ENCODE data around the gene CNGB1.
"Not testable (repeated sequence)": the region's sequence is repeated elsewhere in the genome, so short reads cannot be mapped to it uniquely, and the experiment has no call there.

The CNGB1 gene

DNA sequence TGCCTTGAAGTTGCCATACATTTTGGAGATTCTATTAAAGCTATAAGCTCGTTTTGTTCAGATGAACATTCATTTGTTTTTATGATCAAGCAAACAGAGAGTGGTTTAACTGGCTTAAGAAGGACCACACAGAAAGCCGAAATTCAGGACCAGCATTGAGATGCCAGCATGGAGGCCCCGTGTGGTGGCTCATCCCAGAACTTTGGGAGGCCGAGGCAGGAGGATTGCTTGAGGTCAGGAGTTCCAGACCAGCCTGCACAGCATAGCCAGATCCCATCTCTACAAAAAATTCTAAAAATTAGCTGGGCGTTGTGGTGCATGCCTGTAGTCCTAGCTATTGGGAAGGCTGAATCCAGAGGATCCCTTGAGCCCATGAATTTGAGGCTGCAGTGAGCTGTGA lies 122.7 kb downstream of the CNGB1 start:
- H3K4me1 ChIP-seq (ENCODE audit: insufficient read depth, low read length, severe bottlenecking) = no peaks in the 10 kb centered on the region
- H2AFZ ChIP-seq (ENCODE audit: low read length) = no peak overlapping the region
- no peaks in the 10 kb centered on the region for H3K79me2 ChIP-seq (ENCODE audit: insufficient read depth, low read length)
- no peaks in the 10 kb centered on the region for H3F3A ChIP-seq (ENCODE audit: insufficient read depth, low read length)
- peaks cover 3% of the 10 kb centered on the region; the same call in 1 of the 2 replicates for H3K27me3 ChIP-seq (ENCODE audit: insufficient read depth, low read length)
- H3K4me2 ChIP-seq (ENCODE audit: low read length) = no peak overlapping the region
- H3K27ac ChIP-seq (ENCODE audit: low read depth, low read length, poor library complexity, severe bottlenecking) = no peak overlapping the region
- no peaks in the 10 kb centered on the region for H3K9me3 ChIP-seq (ENCODE audit: low read length)
- no peak overlapping the region for H3K4me3 ChIP-seq (ENCODE audit: low read depth, low read length, poor library complexity, severe bottlenecking)
- no peaks in the 10 kb centered on the region for H3K36me3 ChIP-seq (ENCODE audit: insufficient read depth, low read length)
- no peaks in the 10 kb centered on the region for H3K9me2 ChIP-seq (ENCODE audit: low read depth, low read length)
- no peak overlapping the region for H3K9ac ChIP-seq (ENCODE audit: low read length)
- H4K20me1 ChIP-seq (ENCODE audit: insufficient read depth, low read length) = no peaks in the 10 kb centered on the region
- TF ChIP-seq, protein P1, sequence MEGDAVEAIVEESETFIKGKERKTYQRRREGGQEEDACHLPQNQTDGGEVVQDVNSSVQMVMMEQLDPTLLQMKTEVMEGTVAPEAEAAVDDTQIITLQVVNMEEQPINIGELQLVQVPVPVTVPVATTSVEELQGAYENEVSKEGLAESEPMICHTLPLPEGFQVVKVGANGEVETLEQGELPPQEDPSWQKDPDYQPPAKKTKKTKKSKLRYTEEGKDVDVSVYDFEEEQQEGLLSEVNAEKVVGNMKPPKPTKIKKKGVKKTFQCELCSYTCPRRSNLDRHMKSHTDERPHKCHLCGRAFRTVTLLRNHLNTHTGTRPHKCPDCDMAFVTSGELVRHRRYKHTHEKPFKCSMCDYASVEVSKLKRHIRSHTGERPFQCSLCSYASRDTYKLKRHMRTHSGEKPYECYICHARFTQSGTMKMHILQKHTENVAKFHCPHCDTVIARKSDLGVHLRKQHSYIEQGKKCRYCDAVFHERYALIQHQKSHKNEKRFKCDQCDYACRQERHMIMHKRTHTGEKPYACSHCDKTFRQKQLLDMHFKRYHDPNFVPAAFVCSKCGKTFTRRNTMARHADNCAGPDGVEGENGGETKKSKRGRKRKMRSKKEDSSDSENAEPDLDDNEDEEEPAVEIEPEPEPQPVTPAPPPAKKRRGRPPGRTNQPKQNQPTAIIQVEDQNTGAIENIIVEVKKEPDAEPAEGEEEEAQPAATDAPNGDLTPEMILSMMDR (IDR thresholded peaks at IDR 0.05; ENCODE audit: low read length) = no peak
- TF ChIP-seq EZH2 (IDR thresholded peaks at IDR 0.05; ENCODE audit: borderline replicate concordance, low read length) = no peak

GRCh38 chr16:57846931-57847330 lies 124.0 kb downstream of the CNGB1 start:
- not testable (repeated sequence) for H3K79me2 ChIP-seq (ENCODE audit: insufficient read depth, low read length); H3K9ac ChIP-seq (ENCODE audit: low read length); H2AFZ ChIP-seq (ENCODE audit: low read length); H3K4me3 ChIP-seq (ENCODE audit: low read depth, low read length, poor library complexity, severe bottlenecking); H3K36me3 ChIP-seq (ENCODE audit: insufficient read depth, low read length); H3K27me3 ChIP-seq (ENCODE audit: insufficient read depth, low read length); H4K20me1 ChIP-seq (ENCODE audit: insufficient read depth, low read length); H3F3A ChIP-seq (ENCODE audit: insufficient read depth, low read length); H3K27ac ChIP-seq (ENCODE audit: low read depth, low read length, poor library complexity, severe bottlenecking); H3K4me1 ChIP-seq (ENCODE audit: insufficient read depth, low read length, severe bottlenecking); H3K4me2 ChIP-seq (ENCODE audit: low read length); H3K9me2 ChIP-seq (ENCODE audit: low read depth, low read length); H3K9me3 ChIP-seq (ENCODE audit: low read length)

GRCh38 chr16:57846078-57846697 lies 124.7 kb downstream of the CNGB1 start:
- Histone ChIP-seq H3K9me2 (ENCODE audit: low read depth, low read length) (no peaks in the 10 kb centered on the region), H3F3A (ENCODE audit: insufficient read depth, low read length) (no peaks in the 10 kb centered on the region), H3K27ac (ENCODE audit: low read depth, low read length, poor library complexity, severe bottlenecking) (no peak overlapping the region), H3K4me3 (ENCODE audit: low read depth, low read length, poor library complexity, severe bottlenecking) (no peak overlapping the region), H3K4me2 (ENCODE audit: low read length) (no peak overlapping the region), H2AFZ (ENCODE audit: low read length) (no peak overlapping the region), H4K20me1 (ENCODE audit: insufficient read depth, low read length) (no peaks in the 10 kb centered on the region), H3K9ac (ENCODE audit: low read length) (no peak overlapping the region), H3K79me2 (ENCODE audit: insufficient read depth, low read length) (no peaks in the 10 kb centered on the region), H3K36me3 (ENCODE audit: insufficient read depth, low read length) (no peaks in the 10 kb centered on the region), H3K4me1 (ENCODE audit: insufficient read depth, low read length, severe bottlenecking) (no peaks in the 10 kb centered on the region), H3K9me3 (ENCODE audit: low read length) (no peaks in the 10 kb centered on the region), H3K27me3 (ENCODE audit: insufficient read depth, low read length) (peaks cover 3% of the 10 kb centered on the region; the same call in 1 of the 2 replicates)
- TF ChIP-seq EZH2 (IDR thresholded peaks at IDR 0.05; ENCODE audit: borderline replicate concordance, low read length) = no peak
- TF ChIP-seq, protein P1 (IDR thresholded peaks at IDR 0.05; ENCODE audit: low read length) = no peak

DNA sequence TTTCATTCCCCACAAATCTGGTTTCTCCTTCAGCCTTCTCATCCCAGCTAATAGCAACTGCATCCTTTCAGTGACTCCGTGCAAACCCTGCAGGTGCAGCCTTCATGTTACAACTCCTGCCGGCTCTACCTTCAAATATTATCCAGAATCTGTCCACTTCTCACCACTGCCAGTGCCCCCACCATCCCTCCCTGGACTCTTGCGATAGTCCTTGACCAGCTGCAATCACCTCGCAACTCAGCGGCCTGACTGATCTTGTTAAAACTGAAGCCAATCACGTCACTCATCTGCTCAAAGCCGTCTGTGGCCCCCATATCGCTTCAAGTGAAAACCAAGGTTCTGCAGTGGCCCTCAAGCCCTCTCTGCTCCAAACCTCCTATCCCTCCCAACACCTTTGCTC lies 125.8 kb downstream of the CNGB1 start:
- no peak for TF ChIP-seq EZH2 (IDR thresholded peaks at IDR 0.05; ENCODE audit: borderline replicate concordance, low read length)
- TF ChIP-seq, protein P1 (IDR thresholded peaks at IDR 0.05; ENCODE audit: low read length) = no peak

More for the DNA sequence above, 125.8 kb downstream of the CNGB1 start:
- Histone ChIP-seq H3K9me3 (ENCODE audit: low read length) (no peaks in the 10 kb centered on the region), H3K9me2 (ENCODE audit: low read depth, low read length) (no peaks in the 10 kb centered on the region), H3K79me2 (ENCODE audit: insufficient read depth, low read length) (no peaks in the 10 kb centered on the region), H3K27me3 (ENCODE audit: insufficient read depth, low read length) (peaks cover 3% of the 10 kb centered on the region; the same call in 1 of the 2 replicates), H2AFZ (ENCODE audit: low read length) (no peak overlapping the region), H3K36me3 (ENCODE audit: insufficient read depth, low read length) (no peaks in the 10 kb centered on the region), H4K20me1 (ENCODE audit: insufficient read depth, low read length) (no peaks in the 10 kb centered on the region), H3K9ac (ENCODE audit: low read length) (no peak overlapping the region), H3K4me1 (ENCODE audit: insufficient read depth, low read length, severe bottlenecking) (no peaks in the 10 kb centered on the region), H3K27ac (ENCODE audit: low read depth, low read length, poor library complexity, severe bottlenecking) (no peak overlapping the region), H3K4me3 (ENCODE audit: low read depth, low read length, poor library complexity, severe bottlenecking) (no peak overlapping the region), H3F3A (ENCODE audit: insufficient read depth, low read length) (no peaks in the 10 kb centered on the region), H3K4me2 (ENCODE audit: low read length) (no peak overlapping the region)

All from OCI-LY1 (cell line).